Upper lobe of left lung (tissue), 6 donors: ENCODE results near the gene MNAT1. TPM values are rescaled to one million over a fixed set of nuclear protein-coding genes. Genes with fewer than 3 reads are reported as not detected.
A peak's percentile ranks its signal among the peaks of the same experiment; 100 is the strongest.

Experiments used
- ATAC-seq, 2 donors: fragments of 200-7000 bp; cut with Tn5 transposase; one replicate each; pipeline ENCODE4 v1.9.1; 2022; ENCODE audit warnings: mild to moderate bottlenecking in 2 of 2, moderate library complexity in 2 of 2; ENCODE audit not compliant: low FRiP score in 2 of 2
- DNase-seq, 2 donors: peaks; one replicate each; pipeline ENCODE4 v3.0.0-alpha.2; 2019 to 2020
- H3K27ac ChIP-seq, 4 donors: fragments of 200-600 bp; sonication (generic); one replicate each; pipeline ENCODE4 v1.5.1; 2016 to 2019
- H3K27me3 ChIP-seq, 4 donors: fragments of 200-600 bp; sonication (generic); one replicate each; pipeline ENCODE4 v1.5.1; 2017 to 2019
- H3K36me3 ChIP-seq, 4 donors: fragments of 200-600 bp; sonication (generic); one replicate each; pipeline ENCODE4 v1.5.1; 2016 to 2019
- H3K4me1 ChIP-seq, 4 donors: fragments of 200-600 bp; sonication (generic); one replicate each; pipeline ENCODE4 v1.5.1; 2018 to 2019
- H3K4me3 ChIP-seq, 4 donors: fragments of 200-600 bp; sonication (generic); one replicate each; pipeline ENCODE4 v1.5.1; 2017 to 2019; ENCODE audit warnings: mild to moderate bottlenecking in 2 of 4, moderate library complexity in 1 of 4
- H3K9me3 ChIP-seq, 4 donors: fragments of 200-600 bp; sonication (generic); one replicate each; pipeline ENCODE4 v1.5.1; 2018 to 2019
- EP300 ChIP-seq, 4 donors: sonication (generic); formaldehyde crosslinking; IDR thresholded peaks; one replicate each; pipeline ENCODE4 v1.5.1; 2017; ENCODE audit warnings: antibody characterized with exemption in 4 of 4, control low read depth in 2 of 4
- POLR2A ChIP-seq, 4 donors: fragments of 450-650 bp; IDR thresholded peaks; one replicate each; pipeline ENCODE4 v1.5.1; 2016 to 2017; ENCODE audit warnings: antibody characterized with exemption in 4 of 4, mild to moderate bottlenecking in 2 of 4
- POLR2AphosphoS5 ChIP-seq, 2 donors: sonication (generic); formaldehyde crosslinking; IDR thresholded peaks; one replicate each; pipeline ENCODE4 v1.5.1; 2017; ENCODE audit warnings: antibody characterized with exemption in 2 of 2
- WGBS, 2 donors: methylation state at CpG; one replicate each; pipeline ENCODE4 v1.1.5; 2017 to 2018; 5-methylcytosine and 5-hydroxymethylcytosine counted together
- total RNA-seq, 6 donors: library from RNA; depleted of rRNA in 4 of 6; stranded (reverse); fragments of >200 nt in 4 of 6; gene quantifications; one replicate each; pipeline versions ENCODE4 v1.1.0 to v1.2.1, GENCODE V29; 2016 to 2021
- TF ChIP-seq, protein P1 (sequence below), 6 experiments: fragments of 450-650 bp in 4 of 6; fragments of 200-600 bp in 2 of 6; sonication (generic) in 2 of 6; IDR thresholded peaks; one replicate each; pipeline ENCODE4 v1.5.1; 2016 to 2019; ENCODE audit warnings: antibody characterized with exemption in 6 of 6
- donor health status: DM: no; HTN: no; CAD: no; lungs with moderate emphysema.
- donor health status: DM: no; HTN: yes; CAD: no; lungs with severe emphysema.

MNAT1 gene
- total RNA-seq, 6 donors from 2014 or later: 15.3 to 66.0 (median 19.9) TPM

DNA sequence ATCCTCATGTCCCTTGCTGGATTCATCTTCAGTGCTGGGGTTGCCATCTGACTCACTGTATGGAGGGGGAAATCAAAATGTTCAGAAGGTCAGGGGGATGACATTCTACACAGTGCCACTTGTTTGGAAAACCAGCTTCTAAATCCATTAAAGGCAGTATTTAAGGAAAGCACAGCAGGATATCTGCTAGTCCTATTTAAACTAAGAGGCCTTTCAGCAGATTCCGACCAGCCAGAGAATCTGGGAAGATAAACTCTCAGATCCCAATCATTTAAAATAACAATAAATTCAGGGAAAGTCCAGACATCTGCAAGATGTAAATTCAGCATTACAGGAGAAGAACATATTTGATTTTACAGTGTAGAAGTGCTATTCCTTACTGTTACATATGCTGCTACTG is 14.2 kb upstream of the MNAT1 start:
- no peak for DNase-seq
- no peak overlapping the region for H3K27ac ChIP-seq

DNA sequence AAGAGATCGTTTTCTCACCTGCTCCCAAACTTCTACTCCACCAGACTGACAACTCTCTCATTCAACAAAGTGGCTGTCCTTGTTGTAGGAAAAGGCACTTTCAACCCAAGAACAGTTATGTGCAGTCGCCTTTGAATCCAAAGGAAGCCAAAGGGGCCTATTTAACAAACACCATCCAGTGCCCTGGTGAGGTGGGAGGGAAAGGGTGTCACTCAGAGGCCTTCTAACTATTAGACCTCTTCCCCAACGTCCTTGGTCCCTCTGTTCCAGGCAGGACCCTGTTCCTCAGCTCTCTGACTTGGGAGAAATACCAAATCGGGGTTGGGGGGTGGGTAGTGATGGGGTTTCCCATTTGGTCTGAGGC is 13.6 kb upstream of the MNAT1 start:
- 50 to 65% methylated on average over 4 of the region's 4 CpGs for WGBS, 2 donors
- peak overlapping the region in 2 of 4 donors; percentile 58 to 70 for H3K4me3 ChIP-seq

More for the DNA sequence above, 14.2 kb upstream of the MNAT1 start:
- 83 to 95% methylated on average over 1 of the region's 1 CpG for WGBS, 2 donors
- TF ChIP-seq POLR2A (IDR thresholded peaks at IDR 0.05): no peak
- TF ChIP-seq EP300 (IDR thresholded peaks at IDR 0.05): no peak
- TF ChIP-seq POLR2AphosphoS5 (IDR thresholded peaks at IDR 0.05): no peak
- TF ChIP-seq, protein P1, sequence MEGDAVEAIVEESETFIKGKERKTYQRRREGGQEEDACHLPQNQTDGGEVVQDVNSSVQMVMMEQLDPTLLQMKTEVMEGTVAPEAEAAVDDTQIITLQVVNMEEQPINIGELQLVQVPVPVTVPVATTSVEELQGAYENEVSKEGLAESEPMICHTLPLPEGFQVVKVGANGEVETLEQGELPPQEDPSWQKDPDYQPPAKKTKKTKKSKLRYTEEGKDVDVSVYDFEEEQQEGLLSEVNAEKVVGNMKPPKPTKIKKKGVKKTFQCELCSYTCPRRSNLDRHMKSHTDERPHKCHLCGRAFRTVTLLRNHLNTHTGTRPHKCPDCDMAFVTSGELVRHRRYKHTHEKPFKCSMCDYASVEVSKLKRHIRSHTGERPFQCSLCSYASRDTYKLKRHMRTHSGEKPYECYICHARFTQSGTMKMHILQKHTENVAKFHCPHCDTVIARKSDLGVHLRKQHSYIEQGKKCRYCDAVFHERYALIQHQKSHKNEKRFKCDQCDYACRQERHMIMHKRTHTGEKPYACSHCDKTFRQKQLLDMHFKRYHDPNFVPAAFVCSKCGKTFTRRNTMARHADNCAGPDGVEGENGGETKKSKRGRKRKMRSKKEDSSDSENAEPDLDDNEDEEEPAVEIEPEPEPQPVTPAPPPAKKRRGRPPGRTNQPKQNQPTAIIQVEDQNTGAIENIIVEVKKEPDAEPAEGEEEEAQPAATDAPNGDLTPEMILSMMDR (IDR thresholded peaks at IDR 0.05): no peak
- Histone ChIP-seq H3K36me3 (no peaks in the 10 kb centered on the region), H3K4me1 (peaks cover 20 to 34% (median 32%) of the 10 kb centered on the region in 4 donors), H3K4me3 (no peak overlapping the region), H3K9me3 (no peaks in the 10 kb centered on the region), H3K27me3 (peaks cover 0 to 31% (median 13%) of the 10 kb centered on the region in 4 donors)
- no peak for ATAC-seq

DNA sequence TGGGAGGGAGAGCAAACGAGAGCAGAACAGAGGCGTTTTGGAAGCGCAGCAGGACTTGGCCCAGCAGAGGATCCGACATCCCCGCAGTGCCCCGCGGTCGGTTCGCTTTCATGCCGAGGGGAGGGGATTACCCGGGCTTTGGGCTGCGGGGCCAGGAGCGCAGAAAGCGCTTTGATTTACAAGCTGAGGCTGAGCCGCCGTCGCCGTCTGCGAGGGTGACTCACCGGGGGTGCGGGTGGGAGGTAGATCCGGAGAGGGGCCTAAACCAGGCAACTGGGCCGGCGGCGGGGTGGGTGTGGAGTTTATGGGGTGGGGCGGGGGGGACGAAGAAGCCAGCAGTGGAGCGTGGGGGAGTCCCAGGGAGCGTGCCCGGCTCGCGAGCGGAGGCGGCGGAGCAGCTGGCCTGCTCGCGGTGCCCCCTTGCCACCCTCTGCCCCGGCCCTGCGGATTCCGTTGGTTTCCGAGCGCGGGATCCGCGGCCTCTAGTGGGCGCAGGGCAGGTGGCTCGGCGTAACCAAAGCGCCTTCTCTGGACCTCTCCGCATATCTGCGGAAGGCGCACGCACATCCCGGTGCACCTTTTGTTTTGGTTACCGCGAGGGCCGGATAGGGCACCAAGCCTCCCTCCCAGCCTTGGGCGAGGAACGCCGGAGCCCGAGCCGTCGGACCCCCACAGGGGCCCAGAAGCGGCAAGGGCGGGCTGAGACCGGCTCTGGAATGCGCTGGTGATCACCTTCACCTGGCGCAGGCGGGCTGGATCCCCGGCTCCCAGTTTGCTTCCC is 13.0 kb upstream of the MNAT1 start:
- peak; percentile 33 to 88 for DNase-seq
- peak overlapping the region in 1 of 4 donors; percentile 21 for H3K27ac ChIP-seq
- peaks cover 20 to 34% (median 32%) of the 10 kb centered on the region in 4 donors for H3K4me1 ChIP-seq
- peak; percentile 54 to 55 for ATAC-seq
- peak overlapping the region in 3 of 4 donors; percentile 58 to 70 (median 62) for H3K4me3 ChIP-seq
- no peak for TF ChIP-seq POLR2A (IDR thresholded peaks at IDR 0.05)
- no peak for TF ChIP-seq POLR2AphosphoS5 (IDR thresholded peaks at IDR 0.05)
- no peak for TF ChIP-seq EP300 (IDR thresholded peaks at IDR 0.05)
- TF ChIP-seq, protein P1 (IDR thresholded peaks at IDR 0.05): peak in 3 of 6 experiments; percentile 20 to 36 (median 25)
- peaks cover 0 to 31% (median 13%) of the 10 kb centered on the region in 4 donors for H3K27me3 ChIP-seq
- H3K9me3 ChIP-seq: no peaks in the 10 kb centered on the region
- WGBS, 2 donors: 8 to 19% methylated on average over 13 to 52 of the region's 70 CpGs
- H3K36me3 ChIP-seq: no peaks in the 10 kb centered on the region

More for the DNA sequence above, 13.6 kb upstream of the MNAT1 start:
- Histone ChIP-seq H3K27me3 (peaks cover 0 to 31% (median 13%) of the 10 kb centered on the region in 4 donors), H3K27ac (no peak overlapping the region), H3K4me1 (peaks cover 20 to 34% (median 32%) of the 10 kb centered on the region in 4 donors), H3K36me3 (no peaks in the 10 kb centered on the region), H3K9me3 (no peaks in the 10 kb centered on the region)
- DNase-seq (no peak), ATAC-seq (no peak)
- TF ChIP-seq EP300 (IDR thresholded peaks at IDR 0.05) (no peak), POLR2AphosphoS5 (IDR thresholded peaks at IDR 0.05) (no peak), POLR2A (IDR thresholded peaks at IDR 0.05) (no peak)
- TF ChIP-seq, protein P1 (IDR thresholded peaks at IDR 0.05): no peak

DNA sequence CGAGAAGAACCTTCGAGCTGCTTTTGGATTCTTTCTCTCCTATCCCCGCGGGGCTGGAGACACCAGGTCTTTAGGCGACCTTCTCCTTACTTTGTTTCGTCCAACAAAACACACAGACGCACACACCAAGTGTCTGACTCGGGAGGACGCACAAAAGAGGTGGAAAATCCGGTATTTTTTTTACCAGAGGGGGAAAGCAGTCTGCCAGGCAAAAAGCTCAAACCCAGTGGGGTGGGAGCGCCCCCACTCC is 12.5 kb upstream of the MNAT1 start:
- H3K27me3 ChIP-seq: peaks cover 0 to 31% (median 13%) of the 10 kb centered on the region in 4 donors
- H3K4me3 ChIP-seq: peak overlapping the region in 3 of 4 donors; percentile 58 to 70 (median 62)
- DNase-seq (no peak), ATAC-seq (no peak)
- no peaks in the 10 kb centered on the region for H3K9me3 ChIP-seq
- H3K36me3 ChIP-seq: no peaks in the 10 kb centered on the region
- peak overlapping the region in 2 of 4 donors; percentile 13 to 21 for H3K27ac ChIP-seq
- WGBS, 2 donors: 0 to 1% methylated on average over 4 to 11 of the region's 11 CpGs
- H3K4me1 ChIP-seq: peaks cover 20 to 34% (median 32%) of the 10 kb centered on the region in 4 donors
- no peak for TF ChIP-seq POLR2A (IDR thresholded peaks at IDR 0.05)
- TF ChIP-seq, protein P1 (IDR thresholded peaks at IDR 0.05): no peak
- TF ChIP-seq POLR2AphosphoS5 (IDR thresholded peaks at IDR 0.05): no peak
- TF ChIP-seq EP300 (IDR thresholded peaks at IDR 0.05): no peak
